ENCODE measurements around the gene PDXDC1.
"Not testable (repeated sequence)": the region's sequence is repeated elsewhere in the genome, so short reads cannot be mapped to it uniquely, and the experiment has no call there.

- TF ChIP-seq EZH2 (IDR thresholded peaks at IDR 0.05); POLR2AphosphoS5 (IDR thresholded peaks at IDR 0.05; ENCODE audit: borderline replicate concordance, low read depth, low read length): not testable (repeated sequence)
Observed at GRCh38 chr16:15029749-15030148, 54.9 kb downstream of the PDXDC1 start.

Measured in SK-N-MC (cell line).